HG03342 (cell line): ENCODE measurements around the gene RPL35.

Source experiments
- ATAC-seq: cut with Tn5 transposase; IDR thresholded peaks from one replicate; pipeline ENCODE4 v1.9.1; 2021; ENCODE audit warnings: mild to moderate bottlenecking, moderate library complexity; ENCODE audit not compliant: unreplicated experiment

Gene RPL35

GRCh38 chr9:124820698-124821623 is 40.8 kb downstream of the RPL35 start:
- ATAC-seq: no peak

- no peak for ATAC-seq
Observed at GRCh38 chr9:124818431-124819281, 43.1 kb downstream of the RPL35 start.

- no peak for ATAC-seq
Observed at GRCh38 chr9:124815601-124816000, 46.2 kb downstream of the RPL35 start.

- ATAC-seq: no peak
Observed at GRCh38 chr9:124814164-124814535, 47.6 kb downstream of the RPL35 start.

GRCh38 chr9:124813501-124814163 is 48.1 kb downstream of the RPL35 start:
- no peak for ATAC-seq

GRCh38 chr9:124813041-124813440 is 48.7 kb downstream of the RPL35 start:
- no peak for ATAC-seq

GRCh38 chr9:124812441-124812876 is 49.3 kb downstream of the RPL35 start:
- no peak for ATAC-seq

- no peak for ATAC-seq
Observed at GRCh38 chr9:124810663-124811355, 50.9 kb downstream of the RPL35 start.

GRCh38 chr9:124809741-124810500 is 51.8 kb downstream of the RPL35 start:
- ATAC-seq: no peak

GRCh38 chr9:124809211-124809610 is 52.5 kb downstream of the RPL35 start:
- no peak for ATAC-seq

GRCh38 chr9:124808246-124808956 is 53.4 kb downstream of the RPL35 start:
- no peak for ATAC-seq
